HG03095 (cell line): Measurements from ENCODE around the gene SYVN1.
"Not testable (repeated sequence)": the region's sequence is repeated elsewhere in the genome, so short reads cannot be mapped to it uniquely, and the experiment has no call there.

Experiments
- ATAC-seq: cut with Tn5 transposase; IDR thresholded peaks from one replicate; pipeline ENCODE4 v1.9.1; 2021; ENCODE audit warnings: moderate library complexity; ENCODE audit not compliant: unreplicated experiment

The SYVN1 gene

GRCh38 chr11:65127473-65128181, 6.7 kb downstream of the SYVN1 start:
- no peak for ATAC-seq

- no peak for ATAC-seq
Measured at GRCh38 chr11:65126624-65127274, 7.6 kb downstream of the SYVN1 start.

GRCh38 chr11:65125197-65126056, 8.9 kb downstream of the SYVN1 start:
- no peak for ATAC-seq

- ATAC-seq: no peak
Measured at GRCh38 chr11:65124480-65125196, 9.7 kb downstream of the SYVN1 start.

- peak; percentile 67 for ATAC-seq
Measured at GRCh38 chr11:65121865-65122696, 12.2 kb downstream of the SYVN1 start, which contains the start of the genes FAU and MRPL49. Gene FAU (minus strand): TSS chr11:65122134. CDS start chr11:65121813, 321 bp downstream. Gene MRPL49 (plus strand): TSS chr11:65122321. CDS start chr11:65122347, 26 bp downstream.

GRCh38 chr11:65121447-65121864, 12.9 kb downstream of the SYVN1 start:
- no peak for ATAC-seq

- no peak for ATAC-seq
Measured at GRCh38 chr11:65120831-65121230, 13.5 kb downstream of the SYVN1 start.

- ATAC-seq: no peak
Measured at GRCh38 chr11:65119670-65119995, 14.7 kb downstream of the SYVN1 start.

GRCh38 chr11:65118891-65119669, 15.2 kb downstream of the SYVN1 start:
- ATAC-seq: not testable (repeated sequence)

- no peak for ATAC-seq
Measured at GRCh38 chr11:65118097-65118837, 16.1 kb downstream of the SYVN1 start.

GRCh38 chr11:65117206-65118096, 16.9 kb downstream of the SYVN1 start, which contains the start of gene ZNHIT2:
Gene ZNHIT2 (minus strand): TSS chr11:65117701. CDS start chr11:65117653, 48 bp downstream.
- peak; percentile 46 for ATAC-seq

GRCh38 chr11:65116370-65117205, 17.7 kb downstream of the SYVN1 start:
- ATAC-seq: no peak

GRCh38 chr11:65115361-65116082, 18.8 kb downstream of the SYVN1 start:
- ATAC-seq: no peak

GRCh38 chr11:65114538-65115171, 19.7 kb downstream of the SYVN1 start:
- no peak for ATAC-seq

GRCh38 chr11:65113839-65114238, 20.5 kb downstream of the SYVN1 start:
- ATAC-seq: no peak
